Hepatocyte (in vitro differentiated cells): ENCODE measurements around the gene OR4K14.

Source experiments
- CTCF ChIP-seq: fragments of 200-600 bp; sonication (generic); IDR thresholded peaks from 2 replicates; pipeline ENCODE4 v1.5.1; 2016; ENCODE audit warnings: antibody characterized with exemption, mild to moderate bottlenecking; ENCODE audit not compliant: poor library complexity
- EZH2 ChIP-seq: fragments of 200-600 bp; sonication (generic); IDR thresholded peaks from 2 replicates; pipeline ENCODE4 v1.6.1; 2016; ENCODE audit warnings: antibody characterized with exemption, mild to moderate bottlenecking, borderline replicate concordance
- EZH2phosphoT487 ChIP-seq: fragments of 200-600 bp; sonication (generic); IDR thresholded peaks from one replicate; pipeline ENCODE4 v1.6.1; 2018; ENCODE audit warnings: antibody characterized with exemption, mild to moderate bottlenecking, low read depth, moderate library complexity; ENCODE audit not compliant: unreplicated experiment, severe bottlenecking

DNA sequence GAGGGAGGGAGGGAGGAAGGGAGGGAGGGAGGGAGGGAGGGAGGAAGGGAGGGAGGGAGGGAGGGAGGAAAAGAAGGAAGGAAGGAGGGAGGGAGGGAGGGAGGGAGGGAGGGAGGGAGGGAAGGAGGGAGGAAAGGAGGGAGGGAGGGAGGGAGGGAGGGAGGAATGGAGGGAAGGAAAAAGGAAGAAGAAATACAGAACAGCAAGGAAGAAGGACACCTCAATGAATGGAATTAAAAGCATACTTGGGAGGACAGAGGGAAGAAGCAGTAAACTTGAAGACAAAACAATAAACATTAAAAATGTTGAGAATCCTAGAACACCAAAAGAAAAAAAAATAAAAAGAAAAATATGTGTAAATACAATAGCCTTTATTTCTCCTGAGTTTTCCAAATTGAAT lies 11.0 kb downstream of the OR4K14 start:
- TF ChIP-seq EZH2 (no peak), CTCF (no peak), EZH2phosphoT487 (no peak)
